Large intestine (tissue), 3 donors: ENCODE measurements around the gene PRKX. TPM values are rescaled to one million over a fixed set of nuclear protein-coding genes. Genes with fewer than 3 reads are reported as not detected.
"Not testable (repeated sequence)": the region's sequence is repeated elsewhere in the genome, so short reads cannot be mapped to it uniquely, and the experiment has no call there.

Source experiments
- DNase-seq, 2 donors: peaks; one replicate each; pipeline versions ENCODE4 v3.0.0 to v3.0.0-alpha.2; 2013
- H3K27ac ChIP-seq: one replicate; pipeline ENCODE4 v1.5.1; 2013; ENCODE audit warnings: low read length
- H3K27me3 ChIP-seq: 2 replicates; pipeline ENCODE4 v1.6.1; 2013; ENCODE audit warnings: low read length; ENCODE audit not compliant: control insufficient read depth, insufficient read depth
- H3K36me3 ChIP-seq: 2 replicates; pipeline ENCODE4 v1.6.1; 2013; ENCODE audit warnings: low read length; ENCODE audit not compliant: control insufficient read depth, insufficient read depth
- H3K4me1 ChIP-seq: one replicate; pipeline ENCODE4 v1.6.1; 2013; ENCODE audit warnings: low read length; ENCODE audit not compliant: control insufficient read depth, insufficient read depth
- H3K4me3 ChIP-seq: one replicate; pipeline ENCODE4 v1.5.1; 2013; ENCODE audit warnings: low read length
- H3K9me3 ChIP-seq: one replicate; pipeline ENCODE4 v1.6.1; 2013; ENCODE audit warnings: mild to moderate bottlenecking, low read depth, low read length, moderate library complexity; ENCODE audit not compliant: control insufficient read depth
- WGBS: methylation state at CpG from one replicate; pipeline ENCODE4 v1.1.5; 2013; ENCODE audit warnings: low lambda C conversion rate; ENCODE audit not compliant: insufficient coverage; 5-methylcytosine and 5-hydroxymethylcytosine counted together
- polyA plus RNA-seq: library from polyadenylated mRNA; unstranded; fragments of 120-200 nt; gene quantifications from one replicate; pipeline ENCODE4 v1.2.1, GENCODE V29; 2013

The PRKX gene
- polyA plus RNA-seq, 1 donor: 7.3 TPM

- H3K9me3 ChIP-seq, DNase-seq, H3K27me3 ChIP-seq, H3K27ac ChIP-seq, H3K36me3 ChIP-seq, H3K4me3 ChIP-seq, H3K4me1 ChIP-seq: not testable (repeated sequence)
- WGBS: no CpG with 5 or more reads among the region's 4 CpGs
These were observed 21.0 kb upstream of the PRKX start for GRCh38 chrX:3734456-3734855.

DNA sequence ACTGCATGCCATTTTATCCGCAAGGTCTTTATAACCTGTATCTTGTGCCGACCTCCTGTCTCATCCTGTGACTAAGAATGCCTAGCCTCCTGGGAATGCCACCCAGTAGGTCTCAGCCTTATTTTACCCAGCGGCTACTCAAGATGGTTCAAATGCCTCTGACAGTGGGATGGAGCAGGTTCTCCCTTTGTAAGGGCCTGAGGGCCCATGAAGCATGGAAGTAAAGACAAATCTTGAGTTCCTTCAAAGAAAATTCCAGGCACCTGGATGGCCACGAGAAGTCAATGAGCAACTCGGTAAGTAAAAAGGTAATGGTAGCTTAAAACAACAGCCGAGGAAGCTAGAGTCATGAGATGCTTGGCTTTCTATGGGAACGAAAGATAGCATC is 19.6 kb upstream of the PRKX start:
- no peaks in the 10 kb centered on the region for H3K9me3 ChIP-seq
- H3K4me1 ChIP-seq: no peaks in the 10 kb centered on the region
- DNase-seq: no peak
- no peak overlapping the region for H3K4me3 ChIP-seq
- H3K36me3 ChIP-seq: no peaks in the 10 kb centered on the region
- WGBS: no CpG with 5 or more reads among the region's 7 CpGs
- no peaks in the 10 kb centered on the region for H3K27me3 ChIP-seq
- no peak overlapping the region for H3K27ac ChIP-seq

DNA sequence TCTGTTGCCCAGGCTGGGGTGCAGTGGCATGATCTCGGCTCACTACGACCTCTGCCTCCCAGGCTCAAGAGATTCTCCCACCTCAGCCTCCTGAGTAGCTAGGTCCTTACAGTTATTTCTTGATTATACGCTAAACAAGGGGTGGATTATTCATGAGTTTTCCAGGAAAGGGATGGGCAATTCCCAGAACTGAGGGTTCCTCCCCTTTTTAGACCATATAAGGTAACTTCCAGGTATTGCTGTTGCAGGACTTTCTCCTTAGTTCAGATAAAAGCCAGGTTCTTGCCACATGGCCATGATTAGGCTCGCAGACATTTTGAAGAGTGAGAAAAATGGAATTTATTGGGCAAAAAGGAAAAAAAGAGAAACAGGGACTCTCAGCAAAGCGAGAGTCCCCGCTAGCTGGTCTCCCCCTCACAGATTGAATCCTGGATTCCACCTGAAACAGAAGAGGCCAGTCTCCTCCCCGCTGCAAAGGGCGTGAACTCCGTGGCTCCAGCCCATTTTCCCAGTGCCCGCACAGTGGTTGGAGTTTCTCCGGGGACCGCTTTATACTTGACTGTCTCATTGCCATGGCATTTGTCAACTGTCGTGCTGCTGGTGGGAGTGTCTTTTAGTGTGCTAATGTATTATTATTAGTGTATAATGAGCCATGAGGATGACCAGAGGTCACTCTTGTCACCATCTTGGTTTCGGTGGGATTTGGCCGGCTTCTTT is 19.0 kb upstream of the PRKX start:
- not testable (repeated sequence) for DNase-seq, H3K4me3 ChIP-seq, H3K9me3 ChIP-seq, H3K4me1 ChIP-seq, H3K27ac ChIP-seq, H3K27me3 ChIP-seq, H3K36me3 ChIP-seq
- WGBS: no CpG with 5 or more reads among the region's 15 CpGs

- no CpG with 5 or more reads among the region's 9 CpGs for WGBS
- Histone ChIP-seq H3K27ac (no peak overlapping the region), H3K9me3 (no peaks in the 10 kb centered on the region), H3K36me3 (no peaks in the 10 kb centered on the region), H3K27me3 (no peaks in the 10 kb centered on the region), H3K4me3 (no peak overlapping the region), H3K4me1 (no peaks in the 10 kb centered on the region)
- no peak for DNase-seq
These were observed 15.0 kb upstream of the PRKX start for GRCh38 chrX:3728454-3728853.

DNA sequence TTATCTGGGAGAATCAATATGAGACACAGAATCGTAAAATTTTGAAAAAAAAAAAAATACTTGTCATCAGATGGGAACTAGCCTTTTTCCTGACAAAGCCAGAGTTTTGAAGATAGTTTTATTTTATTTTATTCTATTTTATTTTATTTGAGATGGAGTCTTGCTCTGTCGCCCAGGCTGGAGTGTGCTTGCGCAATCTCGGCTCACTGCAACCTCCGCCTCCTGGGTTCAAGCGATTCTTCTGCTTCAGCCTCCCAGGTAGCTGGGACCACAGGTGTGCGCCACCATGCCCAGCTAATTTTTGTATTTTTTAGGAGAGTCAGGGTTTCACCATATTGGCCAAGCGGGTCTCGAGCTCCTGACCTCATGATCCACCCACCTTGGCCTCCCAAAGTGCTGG is 10.0 kb upstream of the PRKX start:
- H3K9me3 ChIP-seq, H3K36me3 ChIP-seq, DNase-seq, H3K4me3 ChIP-seq, H3K27ac ChIP-seq, H3K27me3 ChIP-seq, H3K4me1 ChIP-seq: not testable (repeated sequence)
- no CpG with 5 or more reads among the region's 9 CpGs for WGBS

DNA sequence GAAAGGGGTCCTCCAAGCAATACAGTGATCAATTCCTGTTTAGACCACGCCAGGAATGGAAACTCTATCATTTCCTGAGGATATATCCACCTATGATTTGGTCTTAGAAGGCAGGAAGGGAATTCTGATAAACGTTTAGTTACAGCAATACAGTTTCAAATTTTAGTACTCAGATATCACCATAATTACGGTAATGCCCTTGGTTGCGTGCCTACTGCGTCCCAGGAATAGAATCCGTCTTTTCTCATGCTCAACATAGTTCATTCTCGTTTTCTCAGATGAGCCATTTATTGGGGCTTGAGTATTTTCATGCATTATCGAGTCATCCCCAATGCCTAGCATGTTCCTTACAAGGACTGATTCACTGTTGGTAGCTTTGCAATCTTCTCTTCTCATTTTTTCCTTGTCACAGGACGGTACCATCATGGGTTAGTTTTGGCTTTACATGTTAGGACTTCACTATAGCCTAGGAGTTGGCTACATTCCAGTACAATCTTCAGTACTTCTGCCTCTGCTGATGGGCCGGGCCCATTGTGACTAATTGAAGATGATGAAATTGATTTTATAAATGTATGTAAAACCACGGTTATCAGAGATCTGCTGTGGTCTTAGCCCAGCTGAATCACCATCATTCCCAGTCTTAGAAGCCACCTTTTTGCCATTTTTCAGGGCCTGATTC is 4.4 kb upstream of the PRKX start:
- WGBS: no CpG with 5 or more reads among the region's 11 CpGs
- Histone ChIP-seq H3K27ac (no peak overlapping the region), H3K4me1 (no peaks in the 10 kb centered on the region), H3K27me3 (no peaks in the 10 kb centered on the region), H3K4me3 (no peak overlapping the region), H3K9me3 (no peaks in the 10 kb centered on the region), H3K36me3 (no peaks in the 10 kb centered on the region)
- DNase-seq: no peak

GRCh38 chrX:3715921-3716320 is 2.5 kb upstream of the PRKX start:
- no peaks in the 10 kb centered on the region for H3K4me1 ChIP-seq
- H3K27me3 ChIP-seq: no peaks in the 10 kb centered on the region
- WGBS: no CpG with 5 or more reads among the region's 3 CpGs
- no peaks in the 10 kb centered on the region for H3K9me3 ChIP-seq
- H3K36me3 ChIP-seq: no peaks in the 10 kb centered on the region
- no peak for DNase-seq
- no peak overlapping the region for H3K27ac ChIP-seq
- H3K4me3 ChIP-seq: no peak overlapping the region

GRCh38 chrX:3714706-3715479 is 1.4 kb upstream of the PRKX start:
- not testable (repeated sequence) for H3K27ac ChIP-seq, H3K4me3 ChIP-seq, H3K9me3 ChIP-seq, H3K36me3 ChIP-seq, DNase-seq, H3K4me1 ChIP-seq, H3K27me3 ChIP-seq
- WGBS: no CpG with 5 or more reads among the region's 38 CpGs

GRCh38 chrX:3713937-3714434 is 537 bp upstream of the PRKX start:
- WGBS: no CpG with 5 or more reads among the region's 15 CpGs
- no peaks in the 10 kb centered on the region for H3K4me1 ChIP-seq
- no peaks in the 10 kb centered on the region for H3K9me3 ChIP-seq
- no peaks in the 10 kb centered on the region for H3K36me3 ChIP-seq
- no peak for DNase-seq
- peak overlapping the region; percentile 50 for H3K4me3 ChIP-seq
- H3K27me3 ChIP-seq: no peaks in the 10 kb centered on the region
- no peak overlapping the region for H3K27ac ChIP-seq

DNA sequence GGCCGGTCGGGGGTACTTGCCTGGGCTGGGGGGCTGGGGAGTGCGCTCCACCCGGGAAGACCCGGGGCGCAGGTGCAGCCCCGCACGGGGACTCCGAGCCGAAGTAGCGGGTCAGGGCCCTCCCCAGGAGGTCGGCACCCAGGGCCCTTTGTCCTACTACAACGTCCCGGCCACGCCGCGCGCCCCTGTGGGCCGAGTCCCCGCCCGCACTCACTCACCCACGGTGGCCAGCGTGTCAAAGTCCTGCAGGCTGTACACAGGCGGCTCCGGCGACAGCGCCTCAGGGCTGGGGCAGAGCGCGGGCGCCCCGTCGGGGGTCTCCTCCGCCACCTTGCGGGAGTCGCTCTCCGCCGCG is 602 bp downstream of the PRKX start:
- no peaks in the 10 kb centered on the region for H3K9me3 ChIP-seq
- DNase-seq: peak in 1 of 2 donors; percentile 40

More for the DNA sequence above, 602 bp downstream of the PRKX start:
- H3K4me3 ChIP-seq: peak overlapping the region; percentile 56
- H3K4me1 ChIP-seq: no peaks in the 10 kb centered on the region
- H3K27me3 ChIP-seq: no peaks in the 10 kb centered on the region
- H3K36me3 ChIP-seq: no peaks in the 10 kb centered on the region
- no peak overlapping the region for H3K27ac ChIP-seq
- no CpG with 5 or more reads among the region's 38 CpGs for WGBS
